CD4-positive, alpha-beta T cell treated with Interleukin-4 for 4 hours (primary cell): ENCODE data around the gene RTL5.
A peak's percentile ranks its signal among the peaks of the same experiment; 100 is the strongest.

ENCODE experiments used
- DNase-seq: peaks from one replicate; pipeline ENCODE4 v3.0.0-alpha.2; 2020

Gene RTL5

GRCh38 chrX:72107841-72108595 lies 23.7 kb downstream of the RTL5 start:
- DNase-seq: no peak

- peak; percentile 71 for DNase-seq
Measured at GRCh38 chrX:72107320-72107719, 24.4 kb downstream of the RTL5 start.

- DNase-seq: peak; percentile 93
Measured at GRCh38 chrX:72105436-72105835, 26.3 kb downstream of the RTL5 start.

- DNase-seq: no peak
Measured at GRCh38 chrX:72102760-72103159, 29.0 kb downstream of the RTL5 start.

GRCh38 chrX:72102126-72102525 lies 29.6 kb downstream of the RTL5 start:
- DNase-seq: peak; percentile 54

- no peak for DNase-seq
Measured at GRCh38 chrX:72101597-72102037, 30.1 kb downstream of the RTL5 start.

- peak; percentile 90 for DNase-seq
Measured at GRCh38 chrX:72100824-72101351, 30.8 kb downstream of the RTL5 start.

GRCh38 chrX:72100051-72100755 lies 31.5 kb downstream of the RTL5 start:
- peak; percentile 69 for DNase-seq

GRCh38 chrX:72097098-72097497 lies 34.6 kb downstream of the RTL5 start:
- no peak for DNase-seq

GRCh38 chrX:72095370-72095769 lies 36.3 kb downstream of the RTL5 start:
- no peak for DNase-seq

- DNase-seq: peak; percentile 92
Measured at GRCh38 chrX:72094894-72095293, 36.8 kb downstream of the RTL5 start.

- no peak for DNase-seq
Measured at GRCh38 chrX:72089254-72089653, 42.5 kb downstream of the RTL5 start.

GRCh38 chrX:72088761-72089160 lies 43.0 kb downstream of the RTL5 start:
- DNase-seq: no peak

- no peak for DNase-seq
Measured at GRCh38 chrX:72086995-72087394, 44.7 kb downstream of the RTL5 start.

- no peak for DNase-seq
Measured at GRCh38 chrX:72084114-72084513, 47.6 kb downstream of the RTL5 start.

GRCh38 chrX:72083291-72083690 lies 48.4 kb downstream of the RTL5 start:
- no peak for DNase-seq

GRCh38 chrX:72081605-72082320 lies 50.0 kb downstream of the RTL5 start:
- DNase-seq: no peak

GRCh38 chrX:72080800-72081199 lies 50.9 kb downstream of the RTL5 start:
- DNase-seq: no peak

- no peak for DNase-seq
Measured at GRCh38 chrX:72080150-72080549, 51.6 kb downstream of the RTL5 start.

GRCh38 chrX:72079607-72080006 lies 52.1 kb downstream of the RTL5 start:
- no peak for DNase-seq

GRCh38 chrX:72078411-72078810 lies 53.3 kb downstream of the RTL5 start:
- no peak for DNase-seq
